ENCODE data around the gene PATZ1.
A peak's percentile ranks its signal among the peaks of the same experiment; 100 is the strongest.

The PATZ1 gene

GRCh38 chr22:31323578-31324550 lies 22.3 kb downstream of the PATZ1 start:
- no peak overlapping the region for H3K27ac ChIP-seq
- TF ChIP-seq, protein P1, sequence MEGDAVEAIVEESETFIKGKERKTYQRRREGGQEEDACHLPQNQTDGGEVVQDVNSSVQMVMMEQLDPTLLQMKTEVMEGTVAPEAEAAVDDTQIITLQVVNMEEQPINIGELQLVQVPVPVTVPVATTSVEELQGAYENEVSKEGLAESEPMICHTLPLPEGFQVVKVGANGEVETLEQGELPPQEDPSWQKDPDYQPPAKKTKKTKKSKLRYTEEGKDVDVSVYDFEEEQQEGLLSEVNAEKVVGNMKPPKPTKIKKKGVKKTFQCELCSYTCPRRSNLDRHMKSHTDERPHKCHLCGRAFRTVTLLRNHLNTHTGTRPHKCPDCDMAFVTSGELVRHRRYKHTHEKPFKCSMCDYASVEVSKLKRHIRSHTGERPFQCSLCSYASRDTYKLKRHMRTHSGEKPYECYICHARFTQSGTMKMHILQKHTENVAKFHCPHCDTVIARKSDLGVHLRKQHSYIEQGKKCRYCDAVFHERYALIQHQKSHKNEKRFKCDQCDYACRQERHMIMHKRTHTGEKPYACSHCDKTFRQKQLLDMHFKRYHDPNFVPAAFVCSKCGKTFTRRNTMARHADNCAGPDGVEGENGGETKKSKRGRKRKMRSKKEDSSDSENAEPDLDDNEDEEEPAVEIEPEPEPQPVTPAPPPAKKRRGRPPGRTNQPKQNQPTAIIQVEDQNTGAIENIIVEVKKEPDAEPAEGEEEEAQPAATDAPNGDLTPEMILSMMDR (conservative IDR thresholded peaks at IDR 0.05) = no peak

DNA sequence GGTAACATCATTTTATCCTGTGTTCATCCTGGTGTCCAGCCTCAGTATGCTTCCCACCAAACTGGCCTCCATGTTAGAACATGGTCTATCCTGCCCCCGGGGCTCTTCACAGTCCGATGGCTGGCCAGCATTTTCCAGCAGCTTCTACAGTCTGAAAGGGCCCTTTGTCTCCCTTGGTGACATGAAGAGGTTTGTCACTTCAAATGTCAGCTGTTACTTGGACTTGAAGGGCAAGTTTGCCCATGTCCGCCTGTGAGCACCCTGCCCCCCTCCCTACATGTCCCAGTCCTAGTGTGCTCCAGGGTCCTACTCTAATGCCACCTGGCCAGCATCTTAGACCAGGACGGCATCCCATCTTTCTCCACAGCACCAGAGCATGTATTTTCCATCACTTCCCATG lies 24.7 kb downstream of the PATZ1 start:
- H3K27ac ChIP-seq = no peak overlapping the region
- TF ChIP-seq, protein P1 (conservative IDR thresholded peaks at IDR 0.05) = no peak

GRCh38 chr22:31314220-31314619 lies 31.9 kb downstream of the PATZ1 start:
- peak overlapping the region; percentile 88 for H3K27ac ChIP-seq

DNA sequence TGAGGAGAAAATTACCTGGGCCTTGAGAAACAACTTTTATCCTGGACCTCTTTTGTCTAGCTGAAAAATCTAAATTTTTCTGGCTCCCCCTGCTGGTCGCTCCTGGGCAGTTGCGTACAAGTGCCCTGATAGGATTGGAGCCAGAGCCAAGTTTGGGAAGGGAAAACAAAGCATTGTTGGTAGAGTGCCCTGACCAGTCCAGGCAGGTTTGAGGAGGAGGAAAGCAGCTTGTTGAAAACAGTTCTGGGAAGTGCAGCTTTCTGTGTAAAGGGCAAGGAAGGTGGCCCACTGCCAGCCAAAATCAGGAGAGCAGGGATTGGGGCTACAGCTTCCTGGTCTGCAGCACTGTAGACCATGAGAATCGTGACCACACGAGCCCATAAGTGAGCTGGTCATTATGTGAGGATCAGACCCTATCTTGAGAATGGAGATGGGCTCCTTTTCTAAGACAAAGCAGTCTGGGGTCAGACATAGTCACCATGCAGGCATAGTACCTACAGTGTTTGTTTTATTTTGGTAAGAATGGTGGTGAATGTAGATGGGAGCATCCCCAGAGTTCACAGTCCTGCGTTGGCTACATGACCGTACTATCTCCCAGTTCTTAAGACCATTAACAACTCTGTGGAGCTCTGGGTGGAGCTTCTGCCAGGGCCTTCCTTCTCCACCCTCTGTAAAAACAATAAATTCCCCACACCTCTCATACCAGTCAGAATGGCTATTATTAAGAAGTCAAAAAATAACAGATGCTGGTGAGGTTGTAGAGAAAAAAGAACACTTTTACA lies 32.6 kb downstream of the PATZ1 start:
- TF ChIP-seq, protein P1 (conservative IDR thresholded peaks at IDR 0.05) = peak; percentile 93
- H3K27ac ChIP-seq = peak overlapping the region; percentile 88

DNA sequence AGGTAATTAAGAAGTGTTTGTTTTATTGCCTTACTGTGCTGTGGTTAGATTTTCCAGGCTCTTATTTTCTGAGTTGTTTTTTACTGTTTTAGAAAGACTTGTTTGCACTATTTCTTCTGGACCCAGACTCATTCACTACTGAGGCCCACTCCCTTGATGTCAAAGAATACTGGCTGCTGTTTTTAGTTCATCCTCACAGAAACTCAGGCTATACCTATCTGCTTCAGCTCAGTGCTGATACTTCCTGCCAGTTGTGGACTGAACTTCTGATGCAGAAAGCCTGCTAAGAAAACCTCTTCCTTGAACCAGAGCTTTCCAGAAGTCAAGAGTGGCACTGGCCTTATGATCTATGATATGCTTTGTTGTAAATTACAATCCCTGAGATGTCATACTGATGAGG lies 38.0 kb downstream of the PATZ1 start:
- H3K27ac ChIP-seq = no peak overlapping the region
- TF ChIP-seq, protein P1 (conservative IDR thresholded peaks at IDR 0.05) = no peak

GRCh38 chr22:31305194-31305593 lies 41.0 kb downstream of the PATZ1 start:
- TF ChIP-seq, protein P1 (conservative IDR thresholded peaks at IDR 0.05) = no peak

GRCh38 chr22:31302537-31302936 lies 43.6 kb downstream of the PATZ1 start:
- H3K27ac ChIP-seq = no peak overlapping the region
- TF ChIP-seq, protein P1 (conservative IDR thresholded peaks at IDR 0.05) = no peak

More at GRCh38 chr22:31305194-31305593, 41.0 kb downstream of the PATZ1 start:
- H3K27ac ChIP-seq = no peak overlapping the region

Data from VCaP (cell line).